LHCN-M2 (cell line): ENCODE data around the gene ARFGEF3. TPM values are rescaled to one million over a fixed set of nuclear protein-coding genes. Genes with fewer than 3 reads are reported as not detected.
A peak's percentile ranks its signal among the peaks of the same experiment; 100 is the strongest.
"Not testable (repeated sequence)": the region's sequence is repeated elsewhere in the genome, so short reads cannot be mapped to it uniquely, and the experiment has no call there.

ENCODE experiments used
- DNase-seq: peaks from one replicate; pipeline ENCODE4 v3.0.0-alpha.2; 2012; ENCODE audit warnings: low read depth
- polyA plus RNA-seq: library from polyadenylated mRNA; unstranded; fragments of >200 nt; gene quantifications from one replicate; pipeline ENCODE4 v1.2.1, GENCODE V29; 2012; ENCODE audit warnings: missing spikeins
- total RNA-seq: library from RNA; depleted of rRNA; stranded (reverse); fragments of >200 nt; gene quantifications from 2 replicates; pipeline ENCODE4 v1.2.3, GENCODE V29; 2014; rRNA removed

Gene ARFGEF3
- total RNA-seq = under 0.01 and 0.06 TPM in 2 replicates
- 0.01 TPM for polyA plus RNA-seq

- DNase-seq = peak; percentile 4
Observed at GRCh38 chr6:138161338-138162110, at the start of gene ARFGEF3. Gene ARFGEF3 (plus strand): TSS chr6:138161939. CDS start chr6:138162087, 148 bp downstream.

GRCh38 chr6:138113588-138114210 lies 48.0 kb upstream of the ARFGEF3 start:
- DNase-seq = no peak

GRCh38 chr6:138115201-138115600 lies 46.5 kb upstream of the ARFGEF3 start:
- no peak for DNase-seq

GRCh38 chr6:138115877-138116660 lies 45.7 kb upstream of the ARFGEF3 start:
- peak; percentile 59 for DNase-seq

GRCh38 chr6:138116661-138116999 lies 45.1 kb upstream of the ARFGEF3 start:
- no peak for DNase-seq

- no peak for DNase-seq
Observed at GRCh38 chr6:138117376-138117914, 44.3 kb upstream of the ARFGEF3 start.

- not testable (repeated sequence) for DNase-seq
Observed at GRCh38 chr6:138119229-138119628, 42.5 kb upstream of the ARFGEF3 start.

GRCh38 chr6:138119976-138120375 lies 41.8 kb upstream of the ARFGEF3 start:
- DNase-seq = no peak

GRCh38 chr6:138124096-138124495 lies 37.6 kb upstream of the ARFGEF3 start:
- DNase-seq = no peak

- no peak for DNase-seq
Observed at GRCh38 chr6:138128096-138128495, 33.6 kb upstream of the ARFGEF3 start.

- DNase-seq = no peak
Observed at GRCh38 chr6:138129190-138129589, 32.5 kb upstream of the ARFGEF3 start.

- DNase-seq = no peak
Observed at GRCh38 chr6:138142806-138143205, 18.9 kb upstream of the ARFGEF3 start.

GRCh38 chr6:138145402-138145801 lies 16.3 kb upstream of the ARFGEF3 start:
- DNase-seq = no peak

- DNase-seq = no peak
Observed at GRCh38 chr6:138146544-138146943, 15.2 kb upstream of the ARFGEF3 start.

GRCh38 chr6:138155443-138155842 lies 6.3 kb upstream of the ARFGEF3 start:
- DNase-seq = no peak

GRCh38 chr6:138157986-138158638 lies 3.6 kb upstream of the ARFGEF3 start:
- DNase-seq = no peak

- no peak for DNase-seq
Observed at GRCh38 chr6:138159246-138159645, 2.5 kb upstream of the ARFGEF3 start.

GRCh38 chr6:138160329-138161087 lies 1.2 kb upstream of the ARFGEF3 start:
- DNase-seq = no peak

- DNase-seq = no peak
Observed at GRCh38 chr6:138161088-138161337, 726 bp upstream of the ARFGEF3 start.

- DNase-seq = no peak
Observed at GRCh38 chr6:138162111-138162954, 594 bp downstream of the ARFGEF3 start.
